ENCODE results near the gene PDYN.
"Not testable (repeated sequence)": the region's sequence is repeated elsewhere in the genome, so short reads cannot be mapped to it uniquely, and the experiment has no call there.

Gene PDYN

GRCh38 chr20:1993986-1994385 lies at the start of gene PDYN:
Gene PDYN, minus strand, starts transcription at chr20:1994058. Its CDS starts 10,974 bp downstream, at chr20:1983084.
- DNase-seq: no peak

- DNase-seq: no peak
These were observed 48.5 kb upstream of the PDYN start for GRCh38 chr20:2042400-2042799.

GRCh38 chr20:2038161-2038560 lies 44.3 kb upstream of the PDYN start:
- DNase-seq: no peak

- no peak for DNase-seq
These were observed 43.5 kb upstream of the PDYN start for GRCh38 chr20:2037296-2037914.

- not testable (repeated sequence) for DNase-seq
These were observed 42.5 kb upstream of the PDYN start for GRCh38 chr20:2036357-2036756.

- DNase-seq: no peak
These were observed 38.3 kb upstream of the PDYN start for GRCh38 chr20:2032168-2032567.

GRCh38 chr20:2026514-2026913 lies 32.7 kb upstream of the PDYN start:
- DNase-seq: no peak

GRCh38 chr20:2026004-2026403 lies 32.1 kb upstream of the PDYN start:
- no peak for DNase-seq

GRCh38 chr20:2023151-2023550 lies 29.3 kb upstream of the PDYN start:
- DNase-seq: no peak

- no peak for DNase-seq
These were observed 28.3 kb upstream of the PDYN start for GRCh38 chr20:2022163-2022562.

- no peak for DNase-seq
These were observed 16.7 kb upstream of the PDYN start for GRCh38 chr20:2010533-2010932.

- DNase-seq: no peak
These were observed 12.8 kb upstream of the PDYN start for GRCh38 chr20:2006452-2007361.

- DNase-seq: peak; percentile 56
These were observed 12.1 kb upstream of the PDYN start for GRCh38 chr20:2005831-2006426.

GRCh38 chr20:2005359-2005758 lies 11.5 kb upstream of the PDYN start:
- DNase-seq: no peak

GRCh38 chr20:2004171-2004570 lies 10.3 kb upstream of the PDYN start:
- no peak for DNase-seq

- no peak for DNase-seq
These were observed 8.5 kb upstream of the PDYN start for GRCh38 chr20:2002365-2002764.

GRCh38 chr20:2001119-2001518 lies 7.3 kb upstream of the PDYN start:
- no peak for DNase-seq

- no peak for DNase-seq
These were observed 6.4 kb upstream of the PDYN start for GRCh38 chr20:2000285-2000684.

- no peak for DNase-seq
These were observed 4.9 kb upstream of the PDYN start for GRCh38 chr20:1998715-1999114.

- DNase-seq: no peak
These were observed 4.3 kb upstream of the PDYN start for GRCh38 chr20:1998193-1998520.

- no peak for DNase-seq
These were observed 3.8 kb upstream of the PDYN start for GRCh38 chr20:1997483-1998192.

GRCh38 chr20:1995531-1996310 lies 1.9 kb upstream of the PDYN start:
- DNase-seq: no peak

- no peak for DNase-seq
These were observed 769 bp upstream of the PDYN start for GRCh38 chr20:1994627-1995026.

All from left hindlimb (tissue), 1 donor.